H54 (cell line): ENCODE data around the gene VAT1.
"Not testable (repeated sequence)": the region's sequence is repeated elsewhere in the genome, so short reads cannot be mapped to it uniquely, and the experiment has no call there.

Experiments used
- DNase-seq: peaks from one replicate; pipeline ENCODE4 v3.0.0; 2011; ENCODE audit warnings: low spot score, mixed read lengths; ENCODE audit not compliant: insufficient read length
- FAIRE-seq: peaks from 3 replicates; lab custom pipeline; 2011; peaks lifted over from hg19 to GRCh38; lab: Jason Lieb, UNC
- POLR2A ChIP-seq: IDR thresholded peaks from 2 replicates; pipeline ENCODE4 v1.6.1; 2011; ENCODE audit warnings: low read depth, mild to moderate bottlenecking, low read length

The VAT1 gene

GRCh38 chr17:43010667-43011308 is 11.4 kb downstream of the VAT1 start:
- no peak for TF ChIP-seq POLR2A
- FAIRE-seq (no peak), DNase-seq (no peak)

- no peak for FAIRE-seq
- TF ChIP-seq POLR2A: peak; percentile 48
- no peak for DNase-seq
Observed at GRCh38 chr17:43006639-43007551, 15.3 kb downstream of the VAT1 start, which contains the start of gene IFI35. IFI35 (plus strand) TSS chr17:43006784; CDS start chr17:43006948, 164 bp downstream.

GRCh38 chr17:43003542-43004172 is 18.5 kb downstream of the VAT1 start:
- no peak for TF ChIP-seq POLR2A
- FAIRE-seq: no peak
- no peak for DNase-seq

GRCh38 chr17:43000894-43001293 is 21.3 kb downstream of the VAT1 start:
- not testable (repeated sequence) for FAIRE-seq, DNase-seq

DNA sequence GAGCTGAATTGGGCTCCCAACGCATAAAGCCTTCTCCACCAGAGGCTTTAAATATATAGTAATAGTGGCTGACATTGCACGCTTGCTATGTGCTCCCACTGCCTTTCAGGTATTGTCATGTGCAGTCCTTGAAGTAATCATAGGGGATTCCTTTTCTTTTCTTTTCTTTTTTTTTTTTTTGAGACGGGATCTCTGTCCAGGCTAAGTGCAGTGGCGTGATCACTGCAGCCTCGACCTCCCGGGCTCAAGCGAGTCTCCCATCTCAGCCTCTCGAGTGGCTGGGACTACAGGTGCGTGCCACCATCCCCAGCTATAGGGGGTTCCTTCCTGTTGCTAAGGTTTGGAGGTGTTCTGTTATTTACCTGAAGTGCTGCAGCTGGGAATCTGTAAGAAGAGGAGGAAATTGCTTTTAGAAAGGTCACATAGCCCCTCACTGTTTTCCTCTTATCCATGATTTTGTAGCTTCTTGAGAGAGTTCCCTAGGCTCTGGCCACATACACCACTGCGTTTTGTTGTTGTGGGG is 23.1 kb downstream of the VAT1 start:
- FAIRE-seq (no peak), DNase-seq (no peak)
- no peak for TF ChIP-seq POLR2A

- peak; percentile 77 for FAIRE-seq
Observed at GRCh38 chr17:42997984-42998938, 23.9 kb downstream of the VAT1 start, which contains the start of gene RPL27. RPL27 (plus strand) TSS chr17:42998419; CDS start chr17:42998751, 332 bp downstream.

DNA sequence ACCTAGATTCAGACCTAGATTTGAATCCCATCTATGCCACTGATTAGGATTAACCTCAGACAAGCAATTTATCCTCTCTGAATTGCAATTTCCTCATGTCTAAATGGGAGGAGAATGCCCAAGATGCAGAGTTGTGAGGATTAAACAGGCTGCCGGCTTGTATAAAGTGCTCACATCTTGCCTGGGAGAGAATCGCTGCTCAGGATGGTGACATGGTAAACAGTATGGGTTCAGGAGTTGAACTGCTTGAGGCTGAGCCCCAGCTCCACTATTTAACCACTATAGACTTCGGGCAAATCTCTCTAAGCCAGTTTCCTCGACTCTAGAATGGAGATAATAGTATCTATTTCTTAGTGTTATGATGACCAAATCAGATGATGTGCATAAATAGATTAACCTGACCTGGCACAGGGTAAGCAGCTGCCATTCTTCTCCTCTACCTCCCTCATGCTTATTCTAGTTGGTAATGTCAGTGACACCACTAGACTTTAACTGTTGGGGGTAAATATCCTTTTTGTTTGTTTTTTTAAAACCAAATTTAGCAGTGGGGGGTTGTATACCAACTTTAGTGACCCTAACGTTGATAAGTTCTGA is 24.7 kb downstream of the VAT1 start:
- DNase-seq: no peak
- TF ChIP-seq POLR2A: no peak
- no peak for FAIRE-seq

More at GRCh38 chr17:42997984-42998938, 23.9 kb downstream of the VAT1 start, which contains the start of gene RPL27:
- TF ChIP-seq POLR2A: peak; percentile 77
- DNase-seq: peak; percentile 71

GRCh38 chr17:42993913-42994312 is 28.3 kb downstream of the VAT1 start:
- FAIRE-seq, DNase-seq: not testable (repeated sequence)

- no peak for TF ChIP-seq POLR2A
Observed at GRCh38 chr17:42992872-42993271, 29.3 kb downstream of the VAT1 start.

GRCh38 chr17:42991471-42991870 is 30.7 kb downstream of the VAT1 start:
- no peak for DNase-seq
- no peak for TF ChIP-seq POLR2A
- FAIRE-seq: no peak

More at GRCh38 chr17:42992872-42993271, 29.3 kb downstream of the VAT1 start:
- DNase-seq (no peak), FAIRE-seq (no peak)

- DNase-seq (no peak), FAIRE-seq (no peak)
- TF ChIP-seq POLR2A: no peak
Observed at GRCh38 chr17:42989726-42990652, 32.2 kb downstream of the VAT1 start.
